ENCODE measurements around the gene MINDY3.

MINDY3 gene

DNA sequence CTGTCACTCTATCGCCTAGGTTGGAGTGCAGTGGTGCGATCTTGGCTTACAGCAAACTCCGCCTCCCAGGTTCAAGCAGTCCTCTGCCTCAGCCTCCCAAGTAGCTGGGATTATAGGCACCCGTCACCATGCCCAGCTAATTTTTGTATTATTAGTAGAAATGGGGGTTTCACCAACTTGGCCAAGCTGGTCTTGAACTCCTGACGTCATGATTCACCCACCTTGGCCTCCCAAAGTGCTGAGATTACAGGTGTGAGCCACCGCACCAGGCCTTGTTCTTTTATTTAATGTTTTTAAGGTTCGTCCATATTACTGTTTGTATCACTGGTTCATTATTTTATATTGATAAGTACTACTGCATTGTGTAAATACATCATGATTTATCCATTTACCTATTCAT lies 130.4 kb downstream of the MINDY3 start:
- DNase-seq = no peak

Data from NCI-H1092 treated with DMSO at 0.1 percent for 48 hours (cell line).